ENCODE measurements around the gene NAGLU.
A peak's percentile ranks its signal among the peaks of the same experiment; 100 is the strongest.
"Not testable (repeated sequence)": the region's sequence is repeated elsewhere in the genome, so short reads cannot be mapped to it uniquely, and the experiment has no call there.

Gene NAGLU

GRCh38 chr17:42521666-42522262 is 14.3 kb upstream of the NAGLU start:
- DNase-seq, result no peak

DNA sequence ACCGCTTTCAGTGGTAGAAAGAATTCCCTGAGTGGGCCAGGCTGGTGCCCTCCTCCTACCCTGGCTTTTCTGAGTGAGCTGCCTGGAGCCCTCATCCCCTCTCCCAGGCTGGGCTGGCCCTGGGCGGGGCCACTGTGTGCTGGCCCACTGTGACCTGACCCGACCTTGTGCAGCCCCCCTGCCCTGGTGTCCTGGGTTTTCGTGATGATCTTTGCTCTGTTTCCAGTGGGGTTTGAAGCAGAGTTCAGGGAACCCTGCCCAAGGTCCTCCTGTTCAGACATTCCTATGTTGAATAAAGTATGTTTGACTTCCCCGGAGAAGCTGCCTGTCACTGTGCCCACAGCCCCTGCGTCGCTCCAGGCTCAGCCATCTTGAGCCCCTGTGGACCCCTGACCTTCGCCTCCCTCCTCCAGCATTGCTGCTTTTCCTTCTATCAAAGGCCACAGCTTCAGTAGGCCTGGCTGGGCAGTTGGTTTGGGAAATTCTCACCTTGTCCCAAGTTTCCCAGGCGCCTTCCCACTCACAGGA is 13.7 kb upstream of the NAGLU start:
- DNase-seq, result no peak

- no peak for DNase-seq
Observed at GRCh38 chr17:42522798-42523278, 13.2 kb upstream of the NAGLU start.

DNA sequence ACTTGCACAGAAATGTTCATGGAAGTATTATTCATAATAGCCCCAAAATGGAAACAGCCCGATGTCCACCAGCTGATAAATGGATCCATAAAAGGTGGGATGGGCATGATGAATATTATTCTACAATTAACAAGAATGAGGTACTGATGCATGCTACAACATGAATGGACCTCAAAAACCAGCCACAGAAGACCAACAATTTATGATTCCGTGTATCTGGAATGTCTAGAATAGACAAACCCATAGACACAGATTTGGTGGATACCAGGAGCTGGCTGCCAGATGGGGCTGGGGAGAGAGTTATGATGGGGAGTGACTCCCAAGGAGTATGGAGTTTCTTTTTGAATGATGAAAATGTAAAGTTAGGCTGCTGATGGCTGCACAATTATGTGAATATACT is 10.8 kb upstream of the NAGLU start:
- DNase-seq, result no peak

DNA sequence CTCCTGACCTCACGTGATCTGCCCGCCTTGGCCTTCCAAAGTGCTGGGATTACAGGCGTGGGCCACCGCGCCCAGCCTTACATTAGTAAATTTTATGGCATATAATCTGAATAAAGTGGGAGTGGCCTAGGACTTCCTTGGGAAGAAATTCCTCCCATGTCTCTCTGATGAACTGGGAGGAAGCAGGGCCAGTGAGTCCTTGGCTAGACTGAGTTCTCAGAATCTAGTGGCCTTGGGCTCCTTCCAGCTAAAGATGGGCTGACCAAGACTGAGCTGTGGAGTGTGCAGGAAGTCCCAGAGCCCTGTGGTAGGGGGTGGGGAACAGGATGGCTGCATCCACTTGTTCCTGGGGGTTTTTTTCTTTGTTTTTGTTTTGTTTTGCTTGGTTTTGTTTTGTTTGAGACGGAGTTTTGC is 10.0 kb upstream of the NAGLU start:
- no peak for DNase-seq

DNA sequence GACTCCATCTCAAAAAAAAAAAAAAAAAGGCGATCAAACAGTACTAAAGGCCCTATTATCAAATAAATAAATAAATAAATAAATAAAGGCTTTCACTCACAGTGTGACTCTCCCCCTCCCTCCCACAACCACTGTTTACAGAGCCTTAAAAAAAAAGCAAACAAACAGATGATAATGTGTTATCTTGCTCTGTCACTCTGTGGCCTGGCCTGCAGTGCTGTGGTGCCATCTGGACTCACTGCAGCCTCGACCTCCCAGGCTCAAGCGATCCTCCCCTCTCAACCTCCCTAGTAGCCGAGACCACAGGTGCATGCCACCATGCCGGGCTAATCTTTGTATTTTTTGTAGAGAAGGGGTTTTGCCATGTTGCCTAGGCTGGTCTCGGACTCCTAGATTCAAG is 8.1 kb upstream of the NAGLU start:
- DNase-seq, result no peak

GRCh38 chr17:42529061-42529460 is 7.0 kb upstream of the NAGLU start:
- DNase-seq, result no peak

GRCh38 chr17:42530952-42531454 is 5.0 kb upstream of the NAGLU start:
- no peak for DNase-seq

DNA sequence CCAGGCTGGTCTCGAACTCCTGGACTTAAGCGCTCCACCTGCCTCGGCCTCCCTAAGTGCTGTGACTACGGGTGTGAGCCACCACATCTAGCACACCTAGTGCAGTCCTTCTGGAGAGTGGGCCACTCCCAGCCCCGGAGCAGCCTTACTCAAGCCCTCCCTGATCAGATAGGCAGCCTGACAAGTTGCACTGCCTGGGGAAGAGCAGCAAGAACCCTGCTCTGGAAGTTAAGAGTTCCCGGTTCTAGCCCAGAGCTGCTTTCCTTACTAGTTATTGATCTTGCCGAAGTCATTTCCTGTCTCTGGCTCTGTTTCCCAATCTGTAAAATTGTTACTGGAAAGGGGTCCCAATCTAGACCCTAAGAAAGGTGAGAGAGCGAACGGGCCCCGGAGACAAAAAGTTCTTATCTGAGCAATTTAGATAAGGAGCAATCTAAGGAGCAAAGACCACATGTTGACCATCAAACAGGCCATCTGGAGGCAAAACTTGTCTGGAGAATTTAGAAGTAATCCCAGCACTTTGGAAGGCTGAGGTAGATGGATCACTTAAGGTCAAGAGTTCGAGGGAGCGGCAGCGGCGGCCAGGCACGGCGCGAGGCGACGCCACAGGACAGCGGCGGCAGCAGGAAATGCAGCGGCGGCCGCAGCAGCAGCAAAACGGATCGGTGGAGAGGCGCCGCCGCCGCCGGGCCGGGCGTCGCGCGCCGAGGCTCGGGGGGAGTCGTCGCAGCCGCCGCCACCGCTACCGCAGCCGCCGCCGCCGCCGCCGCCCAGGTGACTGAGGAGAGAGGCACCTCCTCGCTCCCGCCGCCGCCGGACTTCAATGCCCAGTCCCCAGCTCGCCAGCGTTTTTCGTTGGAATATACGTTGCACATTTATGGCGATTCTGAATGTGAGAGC is 4.3 kb upstream of the NAGLU start:
- peak; percentile 36 for DNase-seq

DNA sequence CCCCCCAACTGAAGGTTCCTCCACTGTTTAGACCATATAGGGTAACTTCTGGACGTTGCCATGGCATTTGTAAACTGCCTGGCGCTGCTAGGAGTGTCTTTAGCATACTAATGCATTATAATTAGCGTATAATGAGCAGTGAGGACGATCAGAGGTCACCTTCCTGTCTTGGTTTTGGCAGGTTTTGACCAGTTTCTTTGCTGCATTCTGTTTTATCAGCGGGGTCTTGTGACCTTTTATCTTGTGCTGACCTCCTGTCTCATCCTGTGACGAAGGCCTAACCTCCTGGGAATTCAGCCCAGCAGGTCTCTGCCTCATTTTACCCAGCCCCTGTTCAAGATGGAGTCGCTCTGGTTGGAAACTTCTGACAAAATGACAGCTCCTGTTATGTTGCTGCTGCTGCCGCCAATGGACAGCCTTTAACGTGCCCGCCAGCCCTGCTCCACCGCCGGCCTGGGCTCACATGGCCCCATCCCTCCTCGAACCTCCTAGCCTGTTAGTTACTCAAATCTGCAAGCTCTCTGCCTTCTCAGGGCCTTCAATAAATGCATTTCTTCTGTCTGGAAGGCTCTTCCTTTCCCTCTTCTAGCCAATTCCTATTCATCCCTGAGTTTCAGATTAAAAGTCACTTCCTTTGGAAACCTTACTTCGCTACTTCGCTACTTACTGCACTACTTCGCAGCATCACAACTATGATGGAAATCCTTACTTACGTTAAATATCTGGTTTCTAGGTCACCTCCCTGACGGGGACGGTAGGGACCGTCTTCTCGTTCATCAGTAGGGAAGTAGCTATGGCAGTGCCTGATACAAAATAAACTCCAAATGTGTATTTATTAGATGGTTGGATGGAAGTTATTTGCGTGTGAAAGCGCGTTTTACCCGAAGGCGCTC is 640 bp upstream of the NAGLU start:
- DNase-seq, result no peak

- peak; percentile 68 for DNase-seq
Observed at GRCh38 chr17:42536372-42537155, 523 bp downstream of the NAGLU start.

DNA sequence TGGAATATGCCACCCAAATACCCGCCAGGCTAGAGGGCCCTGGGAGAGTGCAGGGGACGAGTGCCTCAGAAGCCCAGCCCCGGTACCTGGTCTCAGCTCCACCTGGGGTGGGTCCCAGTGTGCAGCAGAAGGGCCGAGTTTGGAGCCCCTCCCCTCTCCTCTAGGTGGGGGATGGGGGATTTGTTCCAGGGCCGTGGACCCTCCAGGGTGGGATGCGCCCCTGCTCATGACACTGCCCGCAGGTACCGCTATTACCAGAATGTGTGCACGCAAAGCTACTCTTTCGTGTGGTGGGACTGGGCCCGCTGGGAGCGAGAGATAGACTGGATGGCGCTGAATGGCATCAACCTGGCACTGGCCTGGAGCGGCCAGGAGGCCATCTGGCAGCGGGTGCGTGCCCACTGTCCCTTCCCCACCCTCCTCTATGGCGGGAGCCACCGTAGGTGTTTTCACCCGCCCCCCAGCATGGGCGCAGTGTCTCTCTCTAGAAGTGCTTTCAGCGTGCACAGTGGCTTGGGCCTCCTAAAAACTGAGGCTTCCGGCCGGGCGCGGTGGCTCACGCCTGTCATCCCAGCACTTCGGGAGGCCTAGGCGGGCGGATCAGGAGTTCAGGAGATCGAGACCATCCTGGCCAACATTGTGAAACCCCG is 1.2 kb downstream of the NAGLU start:
- DNase-seq, result no peak

- DNase-seq, result no peak
Observed at GRCh38 chr17:42537826-42538451, 1.9 kb downstream of the NAGLU start.

DNA sequence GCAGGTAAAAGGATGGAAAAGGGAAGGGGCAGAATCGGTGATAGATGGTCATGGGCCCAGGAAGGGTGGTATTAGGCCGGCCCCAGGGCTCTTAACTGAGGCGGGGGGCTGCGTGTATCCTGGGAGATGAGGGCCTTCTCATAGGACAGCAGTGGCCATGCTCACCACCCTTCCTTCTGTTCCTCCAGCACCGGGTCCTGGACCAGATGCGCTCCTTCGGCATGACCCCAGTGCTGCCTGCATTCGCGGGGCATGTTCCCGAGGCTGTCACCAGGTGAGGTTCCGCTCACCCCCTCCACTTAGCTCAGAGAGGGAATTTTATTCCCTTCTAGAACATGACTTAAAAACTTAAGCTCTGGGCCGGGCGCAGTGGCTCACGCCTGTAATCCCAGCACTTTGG is 2.4 kb downstream of the NAGLU start:
- no peak for DNase-seq

GRCh38 chr17:42540558-42540957 is 4.5 kb downstream of the NAGLU start:
- not testable (repeated sequence) for DNase-seq

- DNase-seq, result no peak
Observed at GRCh38 chr17:42541041-42541833, 5.2 kb downstream of the NAGLU start.

DNA sequence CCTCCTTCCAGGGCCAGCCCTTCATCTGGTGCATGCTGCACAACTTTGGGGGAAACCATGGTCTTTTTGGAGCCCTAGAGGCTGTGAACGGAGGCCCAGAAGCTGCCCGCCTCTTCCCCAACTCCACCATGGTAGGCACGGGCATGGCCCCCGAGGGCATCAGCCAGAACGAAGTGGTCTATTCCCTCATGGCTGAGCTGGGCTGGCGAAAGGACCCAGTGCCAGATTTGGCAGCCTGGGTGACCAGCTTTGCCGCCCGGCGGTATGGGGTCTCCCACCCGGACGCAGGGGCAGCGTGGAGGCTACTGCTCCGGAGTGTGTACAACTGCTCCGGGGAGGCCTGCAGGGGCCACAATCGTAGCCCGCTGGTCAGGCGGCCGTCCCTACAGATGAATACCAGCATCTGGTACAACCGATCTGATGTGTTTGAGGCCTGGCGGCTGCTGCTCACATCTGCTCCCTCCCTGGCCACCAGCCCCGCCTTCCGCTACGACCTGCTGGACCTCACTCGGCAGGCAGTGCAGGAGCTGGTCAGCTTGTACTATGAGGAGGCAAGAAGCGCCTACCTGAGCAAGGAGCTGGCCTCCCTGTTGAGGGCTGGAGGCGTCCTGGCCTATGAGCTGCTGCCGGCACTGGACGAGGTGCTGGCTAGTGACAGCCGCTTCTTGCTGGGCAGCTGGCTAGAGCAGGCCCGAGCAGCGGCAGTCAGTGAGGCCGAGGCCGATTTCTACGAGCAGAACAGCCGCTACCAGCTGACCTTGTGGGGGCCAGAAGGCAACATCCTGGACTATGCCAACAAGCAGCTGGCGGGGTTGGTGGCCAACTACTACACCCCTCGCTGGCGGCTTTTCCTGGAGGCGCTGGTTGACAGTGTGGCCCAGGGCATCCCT is 7.4 kb downstream of the NAGLU start:
- no peak for DNase-seq

DNA sequence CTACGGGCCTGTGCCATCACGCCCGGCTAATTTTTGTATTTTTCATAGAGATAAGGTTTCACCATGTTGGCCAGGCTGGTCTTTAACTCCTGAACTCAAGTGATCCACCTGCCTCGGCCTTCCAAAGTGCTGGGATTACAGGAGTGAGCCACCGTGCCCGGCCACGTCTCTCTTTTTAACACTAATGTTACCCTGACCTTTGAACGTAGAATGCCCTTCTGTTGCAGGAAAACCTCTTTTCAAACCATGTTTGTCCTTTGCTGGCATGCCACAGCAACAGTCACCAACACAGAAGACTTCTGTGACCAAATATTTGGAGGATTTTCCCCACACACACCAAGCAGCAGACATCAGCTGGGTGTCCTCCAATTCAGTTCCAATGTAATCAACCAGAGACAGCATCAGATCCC is 8.8 kb downstream of the NAGLU start:
- DNase-seq, result no peak

Data from stimulated activated naive CD4-positive, alpha-beta T cell treated with Interleukin-2 at 50 U/mL for 16 hours (primary cell).